Stimulated activated CD8-positive, alpha-beta memory T cell treated with anti-CD3 and anti-CD28 coated beads, Interleukin-2, amount 100 ng/mL, for 1 hour (primary cell): ENCODE data around the gene HS3ST4.

ENCODE experiments used
- DNase-seq, 2 donors: peaks; one replicate each; pipeline ENCODE4 v3.0.0-alpha.2; 2020; ENCODE audit warnings: low read depth in 2 of 2

The HS3ST4 gene

DNA sequence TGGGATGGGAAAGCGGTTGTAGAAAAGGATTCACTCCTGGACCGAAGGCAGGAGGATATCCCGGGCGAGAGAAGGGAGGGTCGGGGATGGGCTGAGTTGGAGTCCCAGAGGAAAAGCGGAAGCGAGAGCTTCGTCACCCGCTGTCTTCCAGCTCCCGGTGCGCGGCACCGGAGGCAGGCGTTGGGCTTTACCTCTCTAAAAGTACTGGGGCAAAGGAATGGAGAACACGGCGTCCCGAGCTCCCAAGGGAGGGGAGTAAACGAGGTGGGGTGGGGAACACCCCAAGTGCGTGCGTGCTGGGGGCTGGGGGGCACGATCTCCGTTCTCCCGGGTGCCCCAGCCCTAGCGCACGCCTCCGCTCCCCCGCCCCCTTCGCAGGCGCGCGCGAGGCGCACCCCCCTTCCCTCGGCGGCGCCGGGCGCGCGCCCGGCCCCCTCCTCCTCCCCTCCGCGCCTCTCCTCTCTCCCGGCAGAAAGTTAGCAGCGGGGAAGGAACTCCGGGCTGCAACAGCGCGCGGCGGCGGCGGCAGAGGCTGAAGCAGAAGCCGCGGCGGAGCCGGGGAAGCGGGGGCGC is at the start of gene HS3ST4:
Gene HS3ST4, plus strand, starts transcription at position 441 of the 573 bp plus-strand sequence.
- no peak for DNase-seq

DNA sequence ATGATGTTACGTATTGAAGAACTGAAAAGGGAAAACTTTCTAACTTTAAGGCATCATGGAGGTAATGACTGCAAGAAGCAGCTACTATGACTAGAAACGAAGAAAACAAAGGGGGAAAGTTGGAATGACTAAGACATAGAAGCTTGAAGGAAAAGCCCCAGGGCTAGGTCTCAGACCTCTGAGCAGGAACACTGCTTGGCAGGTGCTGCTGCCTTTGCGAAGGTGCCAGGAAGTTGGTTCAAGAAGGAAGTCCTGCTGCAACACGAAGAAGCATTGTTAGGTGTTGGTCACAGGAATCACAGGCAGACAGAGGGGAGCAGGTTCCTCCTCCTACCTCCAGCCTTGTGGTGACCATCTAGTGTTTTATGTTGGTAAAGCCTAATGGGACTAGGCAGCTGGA is 48.1 kb upstream of the HS3ST4 start:
- no peak for DNase-seq

DNA sequence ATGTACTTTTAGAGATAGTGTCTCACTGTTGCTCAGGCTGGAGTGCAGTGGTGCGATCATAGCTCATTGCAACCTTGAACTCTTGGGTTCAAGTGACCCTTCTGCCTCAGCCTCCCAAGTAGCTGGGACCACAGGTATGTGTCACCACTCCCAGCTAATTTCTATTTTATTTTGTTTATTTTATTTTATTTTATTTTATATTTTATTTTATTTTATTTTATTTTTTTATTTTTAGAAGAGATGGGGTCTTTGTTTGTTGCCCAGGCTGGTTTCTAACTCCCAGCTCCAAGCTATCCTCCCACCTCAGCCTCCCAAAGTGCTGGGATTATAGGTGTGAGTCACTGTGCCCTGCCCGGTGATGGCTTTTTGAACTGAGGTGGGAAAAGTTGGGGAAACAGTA is 35.1 kb upstream of the HS3ST4 start:
- DNase-seq, result no peak

DNA sequence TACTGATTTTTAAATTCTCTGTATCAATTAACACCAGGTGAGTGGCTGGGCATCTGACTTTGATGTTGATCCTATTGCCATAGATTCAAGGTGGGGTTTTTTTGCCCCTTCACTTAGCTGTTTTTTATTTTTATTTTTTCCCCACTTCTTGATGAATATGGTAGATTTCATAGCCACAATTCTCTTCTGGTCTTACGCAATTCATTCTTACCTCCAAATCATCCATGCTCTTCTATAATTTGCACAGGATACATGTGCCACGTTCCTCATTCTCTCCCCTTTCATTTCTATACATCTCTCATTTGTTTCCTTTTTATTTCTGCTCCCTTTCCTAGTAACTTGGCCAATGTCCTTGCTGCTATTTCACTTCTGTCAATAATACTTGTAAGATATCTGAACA is 14.9 kb upstream of the HS3ST4 start:
- DNase-seq, result no peak

DNA sequence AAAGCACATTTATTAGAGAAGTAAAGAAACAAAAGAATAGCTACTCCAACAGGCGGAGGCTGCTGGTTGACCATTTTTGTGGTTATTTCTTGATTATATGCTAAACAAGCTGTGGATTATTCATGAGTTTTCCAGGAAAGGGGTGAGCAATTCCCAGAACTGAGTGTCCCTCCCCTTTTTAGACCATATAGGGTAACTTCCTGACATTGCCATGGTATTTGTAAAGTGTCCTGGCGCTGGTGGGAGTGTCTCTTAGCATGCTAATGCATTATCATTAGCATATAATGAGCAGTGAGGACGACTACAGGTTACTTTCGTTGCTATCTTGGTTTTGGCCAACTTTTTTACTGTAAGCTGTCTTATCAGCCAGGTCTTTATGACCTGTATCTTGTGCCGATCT is 12.2 kb upstream of the HS3ST4 start:
- DNase-seq, result no peak

DNA sequence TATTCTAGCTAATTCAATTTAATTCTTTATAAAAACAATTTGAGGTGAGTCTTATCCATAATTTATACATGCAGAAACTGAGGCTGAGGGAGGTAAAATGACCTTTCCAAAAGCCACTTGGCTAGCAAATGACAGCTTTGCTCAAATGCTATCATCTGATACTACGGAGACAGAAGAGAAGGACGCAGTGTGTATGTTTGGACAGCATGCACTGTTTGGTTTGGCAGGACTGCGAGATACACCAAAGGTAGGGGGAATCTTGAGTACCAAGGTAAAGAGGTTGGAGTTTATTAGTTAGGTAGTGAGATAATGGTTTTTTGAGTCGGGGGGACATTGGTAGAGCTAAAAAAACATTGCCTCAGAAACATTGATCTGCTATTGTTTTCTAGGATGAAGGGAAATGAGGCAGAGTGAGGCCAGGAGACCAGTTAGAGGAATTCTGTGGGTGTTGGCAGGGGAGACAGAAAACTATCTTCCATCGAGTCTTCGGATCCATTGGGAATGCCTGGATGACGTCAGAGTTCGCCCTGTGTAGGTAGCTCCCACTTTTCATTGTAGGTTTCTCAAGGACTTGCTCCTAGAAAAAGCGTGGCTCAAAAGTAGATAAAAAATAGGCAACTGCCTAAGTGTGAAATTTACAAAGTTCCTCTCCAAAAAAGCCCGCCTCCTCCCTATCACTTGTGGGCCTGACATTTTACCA is 2.5 kb upstream of the HS3ST4 start:
- no peak for DNase-seq

- DNase-seq, result no peak
Measured at GRCh38 chr16:25690552-25691143, 1.1 kb upstream of the HS3ST4 start.

DNA sequence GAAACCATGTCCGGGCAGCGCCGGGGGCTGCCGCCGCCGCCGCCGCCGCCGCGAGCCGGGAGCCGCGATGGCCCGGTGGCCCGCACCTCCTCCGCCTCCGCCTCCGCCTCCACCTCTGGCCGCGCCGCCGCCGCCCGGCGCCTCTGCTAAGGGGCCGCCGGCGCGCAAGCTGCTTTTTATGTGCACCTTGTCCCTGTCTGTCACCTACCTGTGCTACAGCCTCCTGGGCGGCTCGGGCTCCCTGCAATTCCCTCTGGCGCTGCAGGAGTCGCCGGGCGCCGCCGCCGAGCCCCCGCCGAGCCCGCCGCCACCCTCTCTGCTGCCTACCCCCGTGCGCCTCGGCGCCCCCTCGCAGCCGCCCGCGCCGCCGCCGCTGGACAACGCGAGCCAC is 587 bp downstream of the HS3ST4 start:
- no peak for DNase-seq

GRCh38 chr16:25692742-25693508 is 1.2 kb downstream of the HS3ST4 start:
- DNase-seq, result no peak

DNA sequence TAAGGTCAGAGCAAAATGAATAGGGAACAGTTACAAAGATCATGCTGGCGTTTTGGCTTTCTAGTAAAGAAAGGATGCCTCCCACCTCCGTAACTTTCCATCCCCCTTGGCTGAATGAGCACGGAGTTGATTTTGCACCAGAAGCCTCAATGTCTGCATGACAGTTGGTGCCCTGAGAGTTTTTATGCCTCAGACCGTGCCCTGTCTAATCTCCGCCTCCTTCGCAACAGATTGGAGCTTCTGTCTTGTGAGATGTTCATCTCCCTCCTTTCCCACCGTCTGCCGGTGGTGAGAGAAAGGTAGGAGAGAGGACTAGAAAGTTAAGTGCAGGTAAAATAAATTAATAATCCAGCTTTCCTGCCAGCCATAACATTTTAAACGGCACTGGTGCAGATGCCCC is 1.9 kb downstream of the HS3ST4 start:
- DNase-seq, result no peak

DNA sequence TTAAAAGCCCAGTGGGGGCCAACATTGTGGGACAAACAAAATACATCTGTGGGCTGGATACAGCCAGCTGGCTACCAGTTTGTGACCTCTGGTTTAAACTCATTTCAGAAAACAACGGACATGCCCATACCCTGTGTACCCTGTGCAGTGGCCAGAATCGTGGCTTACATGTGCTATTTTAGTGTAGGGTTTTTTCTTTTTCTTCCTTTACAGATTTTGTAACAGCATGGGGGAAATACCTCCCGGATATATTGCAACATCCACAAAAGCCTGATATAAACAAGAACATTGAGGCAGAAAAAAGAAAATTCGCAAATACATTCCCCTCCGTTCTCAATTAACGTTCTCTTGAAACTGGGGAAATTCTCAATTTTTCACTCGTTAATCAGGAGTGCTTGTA is 7.3 kb downstream of the HS3ST4 start:
- no peak for DNase-seq

DNA sequence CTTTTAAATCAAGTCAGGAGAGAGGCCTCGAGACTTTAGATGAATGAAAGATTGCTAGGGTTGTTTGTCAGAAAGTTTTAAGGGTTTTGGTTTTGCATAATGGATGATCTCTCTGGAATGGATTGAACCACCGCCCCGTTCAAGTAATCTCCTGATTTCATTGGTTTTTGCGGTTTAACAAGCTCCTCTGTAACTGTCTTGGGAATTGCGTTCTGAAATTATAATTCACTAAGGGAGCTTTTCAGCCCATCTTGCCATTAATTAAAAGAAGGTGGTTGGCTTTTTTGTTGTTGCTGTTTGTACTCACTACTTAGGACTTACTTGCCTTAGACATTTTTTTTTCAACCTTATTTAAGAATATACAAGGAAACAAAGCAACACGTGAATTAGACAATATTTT is 8.8 kb downstream of the HS3ST4 start:
- DNase-seq, result no peak

GRCh38 chr16:25707553-25707952 is 15.8 kb downstream of the HS3ST4 start:
- DNase-seq, result no peak

- no peak for DNase-seq
Measured at GRCh38 chr16:25707982-25708583, 16.3 kb downstream of the HS3ST4 start.

GRCh38 chr16:25709213-25709612 is 17.5 kb downstream of the HS3ST4 start:
- DNase-seq, result no peak

GRCh38 chr16:25713785-25714570 is 22.2 kb downstream of the HS3ST4 start:
- no peak for DNase-seq

DNA sequence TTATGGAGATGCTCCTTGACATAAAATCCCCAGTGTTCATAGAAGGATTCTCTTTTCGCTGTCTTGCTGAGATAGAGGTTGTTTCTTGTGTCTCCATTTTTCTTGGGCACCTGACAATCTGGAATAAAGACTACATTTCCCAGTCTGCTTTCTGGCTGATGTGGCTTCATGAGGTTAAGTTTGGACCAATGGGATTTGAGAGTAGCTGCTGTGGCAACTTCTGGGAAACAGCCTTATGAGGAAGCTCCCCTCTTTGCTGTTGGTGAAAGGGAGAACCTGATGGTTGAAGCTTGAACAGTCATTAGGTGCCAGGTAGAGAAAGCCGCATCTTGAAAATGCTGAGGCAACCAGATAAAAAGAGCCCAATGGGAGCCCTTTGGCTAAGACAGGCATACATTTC is 24.4 kb downstream of the HS3ST4 start:
- no peak for DNase-seq

GRCh38 chr16:25721439-25721838 is 29.7 kb downstream of the HS3ST4 start:
- DNase-seq, result no peak

DNA sequence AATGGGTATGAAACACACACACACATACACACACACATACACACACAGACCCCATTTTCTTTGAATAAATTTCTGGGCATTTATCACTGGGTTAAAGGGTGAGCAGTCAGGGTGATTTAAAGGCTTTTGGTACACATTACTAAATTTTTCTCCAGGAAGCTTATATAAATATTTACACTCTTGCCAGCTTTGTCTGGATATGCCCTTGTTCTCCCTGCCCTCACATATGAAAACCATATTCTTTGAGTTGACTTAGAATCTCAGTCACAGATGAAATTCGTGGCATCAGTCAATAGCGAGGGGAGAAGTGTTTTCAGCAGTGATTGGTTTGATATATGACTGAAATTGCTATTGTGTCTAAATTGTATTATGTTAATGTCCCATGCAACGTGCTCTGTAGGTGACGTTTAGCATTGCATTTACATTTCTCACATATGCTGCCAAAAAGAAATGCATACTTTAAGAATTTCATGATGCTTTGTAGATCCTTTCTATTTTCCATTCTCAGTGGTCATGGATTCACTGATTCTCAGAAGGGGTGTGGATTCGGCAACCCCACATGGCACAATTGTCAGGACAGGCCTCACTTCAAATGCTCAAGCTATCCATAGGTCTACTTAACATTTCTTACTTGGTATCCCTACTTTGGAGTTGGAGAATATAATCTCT is 34.8 kb downstream of the HS3ST4 start:
- no peak for DNase-seq

- no peak for DNase-seq
Measured at GRCh38 chr16:25729188-25729915, 37.6 kb downstream of the HS3ST4 start.
